Measurements from ENCODE around the gene ZNF599. TPM values are rescaled to one million over a fixed set of nuclear protein-coding genes. Genes with fewer than 3 reads are reported as not detected.
A peak's percentile ranks its signal among the peaks of the same experiment; 100 is the strongest.

Gene ZNF599
- total and polyA plus RNA-seq, 2 of the 13 experiments (the other 11 are each of a cell fraction or from before 2014, with no cell fraction given), result 5.8 to 7.3 TPM

GRCh38 chr19:34732612-34733211 lies 40.3 kb downstream of the ZNF599 start:
- no peaks in the 10 kb centered on the region for H3K9me3 ChIP-seq (ENCODE audit: low read length)
- peaks cover 0 to 2% of the 10 kb centered on the region in 2 experiments; a peak in 1 of 5 replicates for H3K36me3 ChIP-seq (replicated peaks in 1 of 2; ENCODE audit: control insufficient read depth in 1 of 2, insufficient read depth in 2 of 2, low read length in 2 of 2)
- H3K27ac ChIP-seq (ENCODE audit: extremely low read length, insufficient read depth, low read length), result peak overlapping the region; percentile 98
- H4K20me1 ChIP-seq (ENCODE audit: insufficient read depth, low read length), result no peaks in the 10 kb centered on the region
- H3K4me1 ChIP-seq (ENCODE audit: insufficient read depth, low read length), result peaks cover 34% of the 10 kb centered on the region
- 48% methylated on average over 7 of the region's 15 CpGs for WGBS (ENCODE audit: low lambda C conversion rate)
- intact Hi-C loops (cut with micrococcal nuclease; ENCODE audit: unreplicated experiment) (loop anchor here (1.0 kb wide), 1 partner anchor 194 kb away; the partner anchor contains the start of gene ZNF30), in situ Hi-C loops (cut with HindIII; ENCODE audit: extremely low pct_ligation_motif_present, low pct_unique_long_range_greater_than_20kb) (no loop called here)
- no peak overlapping the region for H2AFZ ChIP-seq (ENCODE audit: low read length)
- no peaks in the 10 kb centered on the region; a peak in 1 of 5 replicates for H3K27me3 ChIP-seq (ENCODE audit: control insufficient read depth in 1 of 2, insufficient read depth in 2 of 2, low read length in 2 of 2)
- peak overlapping the region; percentile 91 for H3K9ac ChIP-seq (ENCODE audit: insufficient read depth, low read depth, low read length)
- H3K4me2 ChIP-seq (ENCODE audit: low read depth, low read length), result peak overlapping the region; percentile 94
- peaks cover 7% of the 10 kb centered on the region for H3K79me2 ChIP-seq (ENCODE audit: insufficient read depth, low read length)
- DNase-seq (ENCODE audit: low spot score) (no peak), ATAC-seq (no peak), FAIRE-seq (no peak)
- BruUV-seq (replicated peaks), result no TSS peak
- ChIA-PET POLR2A (interaction anchor here (1.1 to 1.7 kb wide), 3 partner anchors 13 to 305 kb away, joined by 3 to 10 read pairs (median 3); no protein-coding TSS in a partner anchor), CTCF (ENCODE audit: low intra/inter-chr PET ratio, low total read pairs) (no interaction called here)
- H3K4me3 ChIP-seq (replicated peaks in 1 of 3; ENCODE audit: insufficient read depth in 1 of 3, low read depth in 2 of 3, low read length in 3 of 3), result peak overlapping the region; percentile 75 to 79 (median 78)
- TF ChIP-seq ZNF510 (CRISPR knock-in tag; IDR thresholded peaks at IDR 0.05; ENCODE audit: low read depth) (no peak), ZNF720 (CRISPR knock-in tag; IDR thresholded peaks at IDR 0.05) (no peak), TBP (CRISPR knock-in tag; IDR thresholded peaks at IDR 0.05) (no peak), ZNF430 (CRISPR knock-in tag; IDR thresholded peaks at IDR 0.05) (no peak), TEAD3 (CRISPR knock-in tag; optimal IDR thresholded peaks at IDR 0.05; ENCODE audit: borderline replicate concordance) (peak; percentile 9), JARID2 (CRISPR knock-in tag; IDR thresholded peaks at IDR 0.05; ENCODE audit: insufficient replicate concordance) (no peak), ZNF740 (CRISPR knock-in tag; IDR thresholded peaks at IDR 0.05) (peak; percentile 79), ELF4 (CRISPR knock-in tag; IDR thresholded peaks at IDR 0.05; ENCODE audit: borderline replicate concordance) (no peak), ZNF275 (CRISPR knock-in tag; IDR thresholded peaks at IDR 0.05; ENCODE audit: borderline replicate concordance) (0 out of 2 replicates have a peak, but pooled peaks have one; percentile 44), SAFB2 (CRISPR knock-in tag; IDR thresholded peaks at IDR 0.05; ENCODE audit: borderline replicate concordance, low read depth) (peak; percentile 29; the same call in 1 of the 2 replicates), ZNF558 (CRISPR knock-in tag; IDR thresholded peaks at IDR 0.05; ENCODE audit: borderline replicate concordance) (no peak), MED13 (CRISPR knock-in tag; IDR thresholded peaks at IDR 0.05) (no peak), NFE2L2 (IDR thresholded peaks at IDR 0.05; ENCODE audit: low read length) (no peak), GFI1 (CRISPR knock-in tag; IDR thresholded peaks at IDR 0.05; ENCODE audit: borderline replicate concordance) (no peak), ZNF414 (CRISPR knock-in tag; IDR thresholded peaks at IDR 0.05) (0 out of 2 replicates have a peak, but pooled peaks have one; percentile 41), FIP1L1 (IDR thresholded peaks at IDR 0.05; ENCODE audit: borderline replicate concordance, insufficient read depth, low read depth, low read length) (no peak), SMC3 (IDR thresholded peaks at IDR 0.05; ENCODE audit: low read length) (no peak), PITX1 (CRISPR knock-in tag; IDR thresholded peaks at IDR 0.05) (no peak), SOX13 (IDR thresholded peaks at IDR 0.05) (no peak), SOX13 (CRISPR knock-in tag; conservative IDR thresholded peaks at IDR 0.05 in 1 of 2, IDR thresholded peaks at IDR 0.05 in 1 of 2) (no peak), ZNF788 (CRISPR knock-in tag; IDR thresholded peaks at IDR 0.05; ENCODE audit: borderline replicate concordance) (no peak)
- TF ChIP-seq, protein P1, sequence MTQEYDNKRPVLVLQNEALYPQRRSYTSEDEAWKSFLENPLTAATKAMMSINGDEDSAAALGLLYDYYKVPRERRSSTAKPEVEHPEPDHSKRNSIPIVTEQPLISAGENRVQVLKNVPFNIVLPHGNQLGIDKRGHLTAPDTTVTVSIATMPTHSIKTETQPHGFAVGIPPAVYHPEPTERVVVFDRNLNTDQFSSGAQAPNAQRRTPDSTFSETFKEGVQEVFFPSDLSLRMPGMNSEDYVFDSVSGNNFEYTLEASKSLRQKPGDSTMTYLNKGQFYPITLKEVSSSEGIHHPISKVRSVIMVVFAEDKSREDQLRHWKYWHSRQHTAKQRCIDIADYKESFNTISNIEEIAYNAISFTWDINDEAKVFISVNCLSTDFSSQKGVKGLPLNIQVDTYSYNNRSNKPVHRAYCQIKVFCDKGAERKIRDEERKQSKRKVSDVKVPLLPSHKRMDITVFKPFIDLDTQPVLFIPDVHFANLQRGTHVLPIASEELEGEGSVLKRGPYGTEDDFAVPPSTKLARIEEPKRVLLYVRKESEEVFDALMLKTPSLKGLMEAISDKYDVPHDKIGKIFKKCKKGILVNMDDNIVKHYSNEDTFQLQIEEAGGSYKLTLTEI (CRISPR knock-in tag; conservative IDR thresholded peaks at IDR 0.05), result no peak

Measured in HepG2 (cell line).